ENCODE data around the gene FGF1.
A peak's percentile ranks its signal among the peaks of the same experiment; 100 is the strongest.

Gene FGF1

GRCh38 chr5:142568283-142568995 is 117.5 kb downstream of the FGF1 start:
- no peak for FAIRE-seq
- no peak for TF ChIP-seq POU2F2 (IDR thresholded peaks at IDR 0.05; ENCODE audit: low read depth, low read length)
- TF ChIP-seq TAF1 (IDR thresholded peaks at IDR 0.05; ENCODE audit: low read depth, low read length): no peak
- no peak for TF ChIP-seq PAX5 (IDR thresholded peaks at IDR 0.05; ENCODE audit: insufficient read depth, low read length, severe bottlenecking)
- no peak for TF ChIP-seq POLR2A (IDR thresholded peaks at IDR 0.05; ENCODE audit: low read depth, low read length)
- TF ChIP-seq SPI1 (IDR thresholded peaks at IDR 0.05; ENCODE audit: low read depth, low read length): no peak
- TF ChIP-seq POLR2AphosphoS5 (IDR thresholded peaks at IDR 0.05; ENCODE audit: low read depth, low read length): no peak
- no peak for DNase-seq (ENCODE audit: insufficient read length, low spot score)

GRCh38 chr5:142561486-142562097 is 124.3 kb downstream of the FGF1 start:
- DNase-seq (ENCODE audit: insufficient read length, low spot score): no peak
- TF ChIP-seq POU2F2 (IDR thresholded peaks at IDR 0.05; ENCODE audit: low read depth, low read length) (no peak), POLR2AphosphoS5 (IDR thresholded peaks at IDR 0.05; ENCODE audit: low read depth, low read length) (no peak), PAX5 (IDR thresholded peaks at IDR 0.05; ENCODE audit: insufficient read depth, low read length, severe bottlenecking) (no peak), POLR2A (IDR thresholded peaks at IDR 0.05; ENCODE audit: low read depth, low read length) (no peak), TAF1 (IDR thresholded peaks at IDR 0.05; ENCODE audit: low read depth, low read length) (no peak)
- FAIRE-seq: no peak

GRCh38 chr5:142561029-142561428 is 124.9 kb downstream of the FGF1 start:
- no peak for TF ChIP-seq POU2F2 (IDR thresholded peaks at IDR 0.05; ENCODE audit: low read depth, low read length)
- TF ChIP-seq TAF1 (IDR thresholded peaks at IDR 0.05; ENCODE audit: low read depth, low read length): no peak
- no peak for TF ChIP-seq PAX5 (IDR thresholded peaks at IDR 0.05; ENCODE audit: insufficient read depth, low read length, severe bottlenecking)
- TF ChIP-seq POLR2A (IDR thresholded peaks at IDR 0.05; ENCODE audit: low read depth, low read length): no peak
- no peak for TF ChIP-seq POLR2AphosphoS5 (IDR thresholded peaks at IDR 0.05; ENCODE audit: low read depth, low read length)
- TF ChIP-seq SPI1 (IDR thresholded peaks at IDR 0.05; ENCODE audit: low read depth, low read length): no peak
- DNase-seq (ENCODE audit: insufficient read length, low spot score) (no peak), FAIRE-seq (no peak)

- no peak for DNase-seq (ENCODE audit: insufficient read length, low spot score)
- no peak for TF ChIP-seq PAX5 (IDR thresholded peaks at IDR 0.05; ENCODE audit: insufficient read depth, low read length, severe bottlenecking)
- TF ChIP-seq SPI1 (IDR thresholded peaks at IDR 0.05; ENCODE audit: low read depth, low read length): no peak
- no peak for TF ChIP-seq TAF1 (IDR thresholded peaks at IDR 0.05; ENCODE audit: low read depth, low read length)
- TF ChIP-seq POU2F2 (IDR thresholded peaks at IDR 0.05; ENCODE audit: low read depth, low read length): no peak
- no peak for TF ChIP-seq POLR2AphosphoS5 (IDR thresholded peaks at IDR 0.05; ENCODE audit: low read depth, low read length)
- TF ChIP-seq POLR2A (IDR thresholded peaks at IDR 0.05; ENCODE audit: low read depth, low read length): no peak
- no peak for FAIRE-seq
Observed at GRCh38 chr5:142552107-142552506, 133.8 kb downstream of the FGF1 start.

- FAIRE-seq (no peak), DNase-seq (ENCODE audit: insufficient read length, low spot score) (no peak)
- no peak for TF ChIP-seq POLR2AphosphoS5 (IDR thresholded peaks at IDR 0.05; ENCODE audit: low read depth, low read length)
- TF ChIP-seq TAF1 (IDR thresholded peaks at IDR 0.05; ENCODE audit: low read depth, low read length): no peak
- TF ChIP-seq PAX5 (IDR thresholded peaks at IDR 0.05; ENCODE audit: insufficient read depth, low read length, severe bottlenecking): no peak
- TF ChIP-seq SPI1 (IDR thresholded peaks at IDR 0.05; ENCODE audit: low read depth, low read length): no peak
- TF ChIP-seq POU2F2 (IDR thresholded peaks at IDR 0.05; ENCODE audit: low read depth, low read length): no peak
- TF ChIP-seq POLR2A (IDR thresholded peaks at IDR 0.05; ENCODE audit: low read depth, low read length): no peak
Observed at GRCh38 chr5:142551338-142552067, 134.4 kb downstream of the FGF1 start.

GRCh38 chr5:142550471-142550870 is 135.4 kb downstream of the FGF1 start:
- FAIRE-seq: no peak
- TF ChIP-seq POLR2A (IDR thresholded peaks at IDR 0.05; ENCODE audit: low read depth, low read length) (no peak), TAF1 (IDR thresholded peaks at IDR 0.05; ENCODE audit: low read depth, low read length) (no peak), POLR2AphosphoS5 (IDR thresholded peaks at IDR 0.05; ENCODE audit: low read depth, low read length) (no peak), PAX5 (IDR thresholded peaks at IDR 0.05; ENCODE audit: insufficient read depth, low read length, severe bottlenecking) (no peak), SPI1 (IDR thresholded peaks at IDR 0.05; ENCODE audit: low read depth, low read length) (no peak), POU2F2 (IDR thresholded peaks at IDR 0.05; ENCODE audit: low read depth, low read length) (no peak)
- DNase-seq (ENCODE audit: insufficient read length, low spot score): no peak

- FAIRE-seq (no peak), DNase-seq (ENCODE audit: insufficient read length, low spot score) (no peak)
- TF ChIP-seq POLR2A (IDR thresholded peaks at IDR 0.05; ENCODE audit: low read depth, low read length) (no peak), TAF1 (IDR thresholded peaks at IDR 0.05; ENCODE audit: low read depth, low read length) (no peak), POLR2AphosphoS5 (IDR thresholded peaks at IDR 0.05; ENCODE audit: low read depth, low read length) (no peak), PAX5 (IDR thresholded peaks at IDR 0.05; ENCODE audit: insufficient read depth, low read length, severe bottlenecking) (no peak), SPI1 (IDR thresholded peaks at IDR 0.05; ENCODE audit: low read depth, low read length) (no peak)
Observed at GRCh38 chr5:142549834-142550233, 136.1 kb downstream of the FGF1 start.

- no peak for TF ChIP-seq POLR2AphosphoS5 (IDR thresholded peaks at IDR 0.05; ENCODE audit: low read depth, low read length)
- no peak for TF ChIP-seq SPI1 (IDR thresholded peaks at IDR 0.05; ENCODE audit: low read depth, low read length)
- no peak for TF ChIP-seq PAX5 (IDR thresholded peaks at IDR 0.05; ENCODE audit: insufficient read depth, low read length, severe bottlenecking)
- no peak for TF ChIP-seq TAF1 (IDR thresholded peaks at IDR 0.05; ENCODE audit: low read depth, low read length)
- TF ChIP-seq POLR2A (IDR thresholded peaks at IDR 0.05; ENCODE audit: low read depth, low read length): no peak
- no peak for TF ChIP-seq POU2F2 (IDR thresholded peaks at IDR 0.05; ENCODE audit: low read depth, low read length)
- FAIRE-seq (no peak), DNase-seq (ENCODE audit: insufficient read length, low spot score) (peak; percentile 22)
Observed at GRCh38 chr5:142548739-142549275, 137.1 kb downstream of the FGF1 start.

All from GM12891 (cell line).